Loucy (cell line): Measurements from ENCODE around the gene TSEN2.

Experiments
- CTCF ChIP-seq: fragments of 200-600 bp; sonication (generic); conservative IDR thresholded peaks from 2 replicates; pipeline ENCODE4 v1.5.1; 2014; ENCODE audit warnings: mild to moderate bottlenecking, antibody characterized with exemption, low read length
- EZH2phosphoT487 ChIP-seq: fragments of 200-600 bp; IDR thresholded peaks from 2 replicates; pipeline ENCODE4 v1.6.1; 2018; ENCODE audit warnings: antibody characterized with exemption, mild to moderate bottlenecking, moderate library complexity, borderline replicate concordance

- TF ChIP-seq CTCF (no peak), EZH2phosphoT487 (no peak)
Measured at GRCh38 chr3:12463686-12464085, 20.6 kb upstream of the TSEN2 start.
